Transverse colon (tissue), 4 donors: ENCODE results near the gene IDH1.

Source experiments
- EP300 ChIP-seq: sonication (generic); formaldehyde crosslinking; IDR thresholded peaks from one replicate; pipeline ENCODE4 v1.6.1; 2017; ENCODE audit warnings: antibody characterized with exemption, low read depth
- POLR2A ChIP-seq: fragments of 450-650 bp; IDR thresholded peaks from one replicate; pipeline ENCODE4 v1.6.1; 2016; ENCODE audit warnings: antibody characterized with exemption, mild to moderate bottlenecking, moderate library complexity
- POLR2AphosphoS5 ChIP-seq, 3 donors: sonication (generic); formaldehyde crosslinking; IDR thresholded peaks; one replicate each; pipeline ENCODE4 v1.6.1; 2016; ENCODE audit warnings: antibody characterized with exemption in 3 of 3
- TF ChIP-seq, protein P1 (sequence below), 5 experiments: fragments of 200-600 bp in 3 of 5; fragments of 450-650 bp in 2 of 5; sonication (generic) in 3 of 5; IDR thresholded peaks; 1 replicate in 2 of 5; 2 replicates in 3 of 5; pipeline ENCODE4 v1.5.1; 2016 to 2017; ENCODE audit warnings: antibody characterized with exemption in 5 of 5, inconsistent platforms in 3 of 5, mild to moderate bottlenecking in 2 of 5, moderate library complexity in 1 of 5

- TF ChIP-seq, protein P1, sequence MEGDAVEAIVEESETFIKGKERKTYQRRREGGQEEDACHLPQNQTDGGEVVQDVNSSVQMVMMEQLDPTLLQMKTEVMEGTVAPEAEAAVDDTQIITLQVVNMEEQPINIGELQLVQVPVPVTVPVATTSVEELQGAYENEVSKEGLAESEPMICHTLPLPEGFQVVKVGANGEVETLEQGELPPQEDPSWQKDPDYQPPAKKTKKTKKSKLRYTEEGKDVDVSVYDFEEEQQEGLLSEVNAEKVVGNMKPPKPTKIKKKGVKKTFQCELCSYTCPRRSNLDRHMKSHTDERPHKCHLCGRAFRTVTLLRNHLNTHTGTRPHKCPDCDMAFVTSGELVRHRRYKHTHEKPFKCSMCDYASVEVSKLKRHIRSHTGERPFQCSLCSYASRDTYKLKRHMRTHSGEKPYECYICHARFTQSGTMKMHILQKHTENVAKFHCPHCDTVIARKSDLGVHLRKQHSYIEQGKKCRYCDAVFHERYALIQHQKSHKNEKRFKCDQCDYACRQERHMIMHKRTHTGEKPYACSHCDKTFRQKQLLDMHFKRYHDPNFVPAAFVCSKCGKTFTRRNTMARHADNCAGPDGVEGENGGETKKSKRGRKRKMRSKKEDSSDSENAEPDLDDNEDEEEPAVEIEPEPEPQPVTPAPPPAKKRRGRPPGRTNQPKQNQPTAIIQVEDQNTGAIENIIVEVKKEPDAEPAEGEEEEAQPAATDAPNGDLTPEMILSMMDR (IDR thresholded peaks at IDR 0.05): no peak
- TF ChIP-seq POLR2AphosphoS5 (IDR thresholded peaks at IDR 0.05) (no peak), POLR2A (no peak), EP300 (no peak)
Observed at GRCh38 chr2:208296610-208297009, 41.7 kb upstream of the IDH1 start.
